Measurements from ENCODE around the gene TBX6. TPM values are rescaled to one million over a fixed set of nuclear protein-coding genes. Genes with fewer than 3 reads are reported as not detected.
A peak's percentile ranks its signal among the peaks of the same experiment; 100 is the strongest.

TBX6 gene
- polyA plus RNA-seq, 1 donor from 2014 or later: not detected

DNA sequence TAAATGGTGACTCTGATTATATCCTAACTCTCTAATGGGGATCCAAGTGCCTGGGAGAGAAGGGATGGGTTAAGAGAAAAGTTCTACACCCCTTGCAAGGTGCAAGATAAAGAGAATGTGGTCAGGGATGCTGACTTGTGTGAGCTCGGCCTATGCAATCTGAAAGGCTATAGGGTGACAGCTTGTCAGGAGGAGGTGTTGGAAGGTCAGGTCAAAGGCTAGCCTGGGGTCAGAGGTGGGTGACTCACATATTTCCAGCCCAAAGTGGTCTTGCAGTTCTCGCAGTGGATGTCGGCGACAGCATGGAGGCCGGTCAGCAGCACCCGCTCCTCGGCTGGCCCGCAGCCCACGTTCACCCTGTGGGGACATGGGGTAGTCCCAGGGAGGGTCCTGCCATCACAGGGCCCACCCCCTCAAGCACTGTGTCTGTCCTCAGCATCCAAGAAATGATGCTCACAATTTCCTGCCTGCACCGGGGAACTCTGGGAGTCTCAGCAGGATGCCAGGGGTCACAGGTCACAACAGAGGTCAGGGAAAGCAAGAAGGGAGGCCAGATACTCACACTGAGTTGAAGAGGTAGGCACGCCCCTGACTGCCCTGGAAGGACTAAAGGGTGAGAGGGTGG lies 2.9 kb upstream of the TBX6 start:
- Histone ChIP-seq H3K9me2 (ENCODE audit: insufficient read depth, low read length) (no peaks in the 10 kb centered on the region), H4K20me1 (ENCODE audit: insufficient read depth) (no peaks in the 10 kb centered on the region), H3K27me3 (ENCODE audit: insufficient read depth, low read depth, low read length) (no peaks in the 10 kb centered on the region), H3K9me3 (ENCODE audit: low read length) (no peaks in the 10 kb centered on the region), H3K4me3 (ENCODE audit: low read length) (peak overlapping the region; percentile 64), H2AFZ (ENCODE audit: low read depth, low read length) (no peak overlapping the region), H3K79me2 (replicated peaks; ENCODE audit: insufficient read depth, low read length) (peaks cover 29% of the 10 kb centered on the region), H3F3A (ENCODE audit: insufficient read depth, low read length, poor library complexity, severe bottlenecking) (peaks cover 3% of the 10 kb centered on the region), H3K27ac (ENCODE audit: low read length) (no peak overlapping the region), H3K36me3 (ENCODE audit: insufficient read depth, low read length) (no peaks in the 10 kb centered on the region), H3K4me2 (ENCODE audit: low read length) (no peak overlapping the region), H3K9ac (ENCODE audit: low read length) (peak overlapping the region; percentile 96)
- TF ChIP-seq EP300 (conservative IDR thresholded peaks at IDR 0.05; ENCODE audit: poor library complexity, severe bottlenecking) (no peak), SMC3 (conservative IDR thresholded peaks at IDR 0.05; ENCODE audit: poor library complexity) (no peak), RAD21 (conservative IDR thresholded peaks at IDR 0.05) (no peak), REST (IDR thresholded peaks at IDR 0.05; ENCODE audit: borderline replicate concordance) (no peak), POLR2AphosphoS5 (IDR thresholded peaks at IDR 0.05) (no peak), TAF1 (IDR thresholded peaks at IDR 0.05; ENCODE audit: low read depth) (no peak), EZH2 (IDR thresholded peaks at IDR 0.05; ENCODE audit: borderline replicate concordance, insufficient read depth, low read length, poor library complexity, severe bottlenecking) (no peak), MXI1 (conservative IDR thresholded peaks at IDR 0.05; ENCODE audit: poor library complexity, severe bottlenecking) (no peak)
- TF ChIP-seq, protein P1, sequence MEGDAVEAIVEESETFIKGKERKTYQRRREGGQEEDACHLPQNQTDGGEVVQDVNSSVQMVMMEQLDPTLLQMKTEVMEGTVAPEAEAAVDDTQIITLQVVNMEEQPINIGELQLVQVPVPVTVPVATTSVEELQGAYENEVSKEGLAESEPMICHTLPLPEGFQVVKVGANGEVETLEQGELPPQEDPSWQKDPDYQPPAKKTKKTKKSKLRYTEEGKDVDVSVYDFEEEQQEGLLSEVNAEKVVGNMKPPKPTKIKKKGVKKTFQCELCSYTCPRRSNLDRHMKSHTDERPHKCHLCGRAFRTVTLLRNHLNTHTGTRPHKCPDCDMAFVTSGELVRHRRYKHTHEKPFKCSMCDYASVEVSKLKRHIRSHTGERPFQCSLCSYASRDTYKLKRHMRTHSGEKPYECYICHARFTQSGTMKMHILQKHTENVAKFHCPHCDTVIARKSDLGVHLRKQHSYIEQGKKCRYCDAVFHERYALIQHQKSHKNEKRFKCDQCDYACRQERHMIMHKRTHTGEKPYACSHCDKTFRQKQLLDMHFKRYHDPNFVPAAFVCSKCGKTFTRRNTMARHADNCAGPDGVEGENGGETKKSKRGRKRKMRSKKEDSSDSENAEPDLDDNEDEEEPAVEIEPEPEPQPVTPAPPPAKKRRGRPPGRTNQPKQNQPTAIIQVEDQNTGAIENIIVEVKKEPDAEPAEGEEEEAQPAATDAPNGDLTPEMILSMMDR (IDR thresholded peaks at IDR 0.05; ENCODE audit: poor library complexity, severe bottlenecking): no peak

- Histone ChIP-seq H3K9ac (ENCODE audit: low read length) (peak overlapping the region; percentile 48), H4K20me1 (ENCODE audit: insufficient read depth) (no peaks in the 10 kb centered on the region), H3K9me2 (ENCODE audit: insufficient read depth, low read length) (no peaks in the 10 kb centered on the region), H2AFZ (ENCODE audit: low read depth, low read length) (peak overlapping the region; percentile 12), H3K4me2 (ENCODE audit: low read length) (no peak overlapping the region), H3F3A (ENCODE audit: insufficient read depth, low read length, poor library complexity, severe bottlenecking) (no peaks in the 10 kb centered on the region), H3K36me3 (ENCODE audit: insufficient read depth, low read length) (no peaks in the 10 kb centered on the region), H3K27ac (ENCODE audit: low read length) (peak overlapping the region; percentile 31), H3K27me3 (ENCODE audit: insufficient read depth, low read depth, low read length) (no peaks in the 10 kb centered on the region), H3K4me3 (ENCODE audit: low read length) (peak overlapping the region; percentile 62), H3K79me2 (replicated peaks; ENCODE audit: insufficient read depth, low read length) (peaks cover 8% of the 10 kb centered on the region), H3K9me3 (ENCODE audit: low read length) (no peaks in the 10 kb centered on the region)
- TF ChIP-seq, protein P1 (IDR thresholded peaks at IDR 0.05; ENCODE audit: poor library complexity, severe bottlenecking): no peak
- TF ChIP-seq REST (IDR thresholded peaks at IDR 0.05; ENCODE audit: borderline replicate concordance) (no peak), SMC3 (conservative IDR thresholded peaks at IDR 0.05; ENCODE audit: poor library complexity) (no peak), RAD21 (conservative IDR thresholded peaks at IDR 0.05) (no peak), EZH2 (IDR thresholded peaks at IDR 0.05; ENCODE audit: borderline replicate concordance, insufficient read depth, low read length, poor library complexity, severe bottlenecking) (no peak), POLR2AphosphoS5 (IDR thresholded peaks at IDR 0.05) (no peak), MXI1 (conservative IDR thresholded peaks at IDR 0.05; ENCODE audit: poor library complexity, severe bottlenecking) (no peak), EP300 (conservative IDR thresholded peaks at IDR 0.05; ENCODE audit: poor library complexity, severe bottlenecking) (no peak), TAF1 (IDR thresholded peaks at IDR 0.05; ENCODE audit: low read depth) (no peak)
Observed at GRCh38 chr16:30092373-30093010, 768 bp upstream of the TBX6 start.

Measured in neural cell (in vitro differentiated cells).